Measurements from ENCODE around the gene BLVRB.
A peak's percentile ranks its signal among the peaks of the same experiment; 100 is the strongest.

DNA sequence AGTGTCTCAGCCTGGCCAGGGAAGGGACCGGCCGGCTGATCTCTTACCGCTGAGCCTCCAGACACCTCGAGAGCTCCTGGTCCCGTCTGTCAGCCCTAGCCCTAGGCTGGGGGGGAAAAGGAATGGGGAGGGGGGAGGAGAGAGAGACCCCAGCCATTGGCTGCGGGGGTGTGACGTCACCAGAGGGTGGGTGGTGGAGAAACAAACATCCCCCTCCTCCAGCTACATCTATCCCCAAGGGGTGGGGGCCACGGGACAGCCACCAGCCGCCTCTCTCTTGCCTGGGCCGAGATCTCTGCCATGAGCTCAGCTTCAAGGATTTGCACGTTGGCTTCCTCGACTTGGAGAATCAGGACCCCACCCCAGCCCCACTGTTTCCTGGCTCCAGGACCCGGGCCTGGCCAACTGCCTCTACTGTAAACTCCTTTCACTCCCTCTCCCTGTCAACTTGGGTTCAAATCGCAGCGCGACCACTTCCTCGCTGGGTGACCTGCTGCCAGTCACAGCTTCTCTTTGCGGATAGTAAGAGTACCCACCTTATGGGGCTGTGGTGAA lies 52.2 kb downstream of the BLVRB start, which contains the start of gene PRX:
- TF ChIP-seq, protein P1, sequence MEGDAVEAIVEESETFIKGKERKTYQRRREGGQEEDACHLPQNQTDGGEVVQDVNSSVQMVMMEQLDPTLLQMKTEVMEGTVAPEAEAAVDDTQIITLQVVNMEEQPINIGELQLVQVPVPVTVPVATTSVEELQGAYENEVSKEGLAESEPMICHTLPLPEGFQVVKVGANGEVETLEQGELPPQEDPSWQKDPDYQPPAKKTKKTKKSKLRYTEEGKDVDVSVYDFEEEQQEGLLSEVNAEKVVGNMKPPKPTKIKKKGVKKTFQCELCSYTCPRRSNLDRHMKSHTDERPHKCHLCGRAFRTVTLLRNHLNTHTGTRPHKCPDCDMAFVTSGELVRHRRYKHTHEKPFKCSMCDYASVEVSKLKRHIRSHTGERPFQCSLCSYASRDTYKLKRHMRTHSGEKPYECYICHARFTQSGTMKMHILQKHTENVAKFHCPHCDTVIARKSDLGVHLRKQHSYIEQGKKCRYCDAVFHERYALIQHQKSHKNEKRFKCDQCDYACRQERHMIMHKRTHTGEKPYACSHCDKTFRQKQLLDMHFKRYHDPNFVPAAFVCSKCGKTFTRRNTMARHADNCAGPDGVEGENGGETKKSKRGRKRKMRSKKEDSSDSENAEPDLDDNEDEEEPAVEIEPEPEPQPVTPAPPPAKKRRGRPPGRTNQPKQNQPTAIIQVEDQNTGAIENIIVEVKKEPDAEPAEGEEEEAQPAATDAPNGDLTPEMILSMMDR (conservative IDR thresholded peaks at IDR 0.05; ENCODE audit: low read depth in 2 of 2) = no peak
- TF ChIP-seq STAT1 (IDR thresholded peaks at IDR 0.05; ENCODE audit: unreplicated experiment) = no peak
- no peak for TF ChIP-seq JUNB (IDR thresholded peaks at IDR 0.05; ENCODE audit: unreplicated experiment)
- TF ChIP-seq EZH2 (IDR thresholded peaks at IDR 0.05; ENCODE audit: low read depth, unreplicated experiment) = no peak
- TF ChIP-seq POLR2AphosphoS5 (IDR thresholded peaks at IDR 0.05; ENCODE audit: low read depth) = peak; percentile 47; the same call in 1 of the 2 replicates
- TF ChIP-seq CREB1 (CRISPR knock-in tag; IDR thresholded peaks at IDR 0.05; ENCODE audit: low read depth) = peak; percentile 97
- TF ChIP-seq, protein P2, sequence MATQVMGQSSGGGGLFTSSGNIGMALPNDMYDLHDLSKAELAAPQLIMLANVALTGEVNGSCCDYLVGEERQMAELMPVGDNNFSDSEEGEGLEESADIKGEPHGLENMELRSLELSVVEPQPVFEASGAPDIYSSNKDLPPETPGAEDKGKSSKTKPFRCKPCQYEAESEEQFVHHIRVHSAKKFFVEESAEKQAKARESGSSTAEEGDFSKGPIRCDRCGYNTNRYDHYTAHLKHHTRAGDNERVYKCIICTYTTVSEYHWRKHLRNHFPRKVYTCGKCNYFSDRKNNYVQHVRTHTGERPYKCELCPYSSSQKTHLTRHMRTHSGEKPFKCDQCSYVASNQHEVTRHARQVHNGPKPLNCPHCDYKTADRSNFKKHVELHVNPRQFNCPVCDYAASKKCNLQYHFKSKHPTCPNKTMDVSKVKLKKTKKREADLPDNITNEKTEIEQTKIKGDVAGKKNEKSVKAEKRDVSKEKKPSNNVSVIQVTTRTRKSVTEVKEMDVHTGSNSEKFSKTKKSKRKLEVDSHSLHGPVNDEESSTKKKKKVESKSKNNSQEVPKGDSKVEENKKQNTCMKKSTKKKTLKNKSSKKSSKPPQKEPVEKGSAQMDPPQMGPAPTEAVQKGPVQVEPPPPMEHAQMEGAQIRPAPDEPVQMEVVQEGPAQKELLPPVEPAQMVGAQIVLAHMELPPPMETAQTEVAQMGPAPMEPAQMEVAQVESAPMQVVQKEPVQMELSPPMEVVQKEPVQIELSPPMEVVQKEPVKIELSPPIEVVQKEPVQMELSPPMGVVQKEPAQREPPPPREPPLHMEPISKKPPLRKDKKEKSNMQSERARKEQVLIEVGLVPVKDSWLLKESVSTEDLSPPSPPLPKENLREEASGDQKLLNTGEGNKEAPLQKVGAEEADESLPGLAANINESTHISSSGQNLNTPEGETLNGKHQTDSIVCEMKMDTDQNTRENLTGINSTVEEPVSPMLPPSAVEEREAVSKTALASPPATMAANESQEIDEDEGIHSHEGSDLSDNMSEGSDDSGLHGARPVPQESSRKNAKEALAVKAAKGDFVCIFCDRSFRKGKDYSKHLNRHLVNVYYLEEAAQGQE (IDR thresholded peaks at IDR 0.05; ENCODE audit: unreplicated experiment) = no peak
- TF ChIP-seq EZH2phosphoT487 (IDR thresholded peaks at IDR 0.05; ENCODE audit: unreplicated experiment) = no peak
- no peak for TF ChIP-seq ZNF331 (CRISPR knock-in tag; IDR thresholded peaks at IDR 0.05; ENCODE audit: low read depth)
- TF ChIP-seq NANOG (IDR thresholded peaks at IDR 0.05; ENCODE audit: borderline replicate concordance) = no peak
